Measurements from ENCODE around the gene CTNNBIP1. TPM values are rescaled to one million over a fixed set of nuclear protein-coding genes. Genes with fewer than 3 reads are reported as not detected.

Gene CTNNBIP1
- total and polyA plus RNA-seq, 2 donors (not counting 1 experiment from before 2014, with no cell fraction given), result 6.9 to 8.7 TPM

- no peak overlapping the region for H3K9ac ChIP-seq (ENCODE audit: low read length)
- intact Hi-C loops (cut with micrococcal nuclease), result no loop called here
- ATAC-seq (ENCODE audit: low read depth) (no peak), DNase-seq (no peak)
- H3K27ac Mint-ChIP-seq, result no peak overlapping the region
- H2AFZ ChIP-seq (ENCODE audit: insufficient read depth, low read depth, low read length, poor library complexity, severe bottlenecking), result no peak overlapping the region
- TF ChIP-seq CTCF (IDR thresholded peaks at IDR 0.05), result no peak
- TF ChIP-seq EZH2 (IDR thresholded peaks at IDR 0.05; ENCODE audit: borderline replicate concordance, insufficient read depth, low read depth, low read length, poor library complexity, severe bottlenecking), result no peak
- no peak overlapping the region for H3K27ac ChIP-seq (ENCODE audit: low read length in 2 of 2)
- no peak overlapping the region for H3K4me2 ChIP-seq (replicated peaks; ENCODE audit: low read depth, low read length, poor library complexity, severe bottlenecking)
- no peaks in the 10 kb centered on the region for H3K27me3 ChIP-seq (replicated peaks in 1 of 4; ENCODE audit: control extremely low read depth in 1 of 4, control insufficient read depth in 3 of 4, insufficient read depth in 4 of 4, low read length in 3 of 4)
- H3K9me3 Mint-ChIP-seq (ENCODE audit: insufficient read depth), result no peaks in the 10 kb centered on the region
- H3K9me3 ChIP-seq (ENCODE audit: control extremely low read depth in 1 of 3, control insufficient read depth in 2 of 3, insufficient read depth in 1 of 3, low read length in 2 of 3), result no peaks in the 10 kb centered on the region
- peaks cover 6% of the 10 kb centered on the region for H4K20me1 ChIP-seq (ENCODE audit: control insufficient read depth, insufficient read depth, low read length, poor library complexity, severe bottlenecking)
- peaks cover 12 to 15% of the 10 kb centered on the region in 2 donors for H3K4me1 ChIP-seq (ENCODE audit: control insufficient read depth in 2 of 2, insufficient read depth in 2 of 2, low read length in 2 of 2)
- POLR2A ChIA-PET, result no interaction called here
- H3K27me3 Mint-ChIP-seq, result no peaks in the 10 kb centered on the region
- H3K4me1 Mint-ChIP-seq, result peaks cover 14% of the 10 kb centered on the region
- CTCF ChIA-PET, result no interaction called here
- H3K36me3 ChIP-seq (replicated peaks in 1 of 2; ENCODE audit: control extremely low read depth in 1 of 2, control insufficient read depth in 1 of 2, extremely low read depth in 1 of 2, insufficient read depth in 2 of 2, low read length in 1 of 2), result peaks cover 0 to 2% of the 10 kb centered on the region in 2 experiments
- H3K4me3 Mint-ChIP-seq, result no peak overlapping the region
- peaks cover 6% of the 10 kb centered on the region for H3K79me2 ChIP-seq (ENCODE audit: control insufficient read depth, insufficient read depth, low read length)
- 94% methylated on average over 3 of the region's 4 CpGs for WGBS (ENCODE audit: insufficient coverage)
- H3K4me3 ChIP-seq (ENCODE audit: control extremely low read depth in 1 of 5, extremely low read depth in 1 of 5, insufficient read depth in 1 of 5, low read depth in 2 of 5, low read length in 4 of 5), result no peak overlapping the region
Observed at GRCh38 chr1:9887070-9887469, 23.0 kb downstream of the CTNNBIP1 start.

GRCh38 chr1:9886092-9886742 is 23.9 kb downstream of the CTNNBIP1 start:
- no peaks in the 10 kb centered on the region for H3K9me3 ChIP-seq (ENCODE audit: control extremely low read depth in 1 of 3, control insufficient read depth in 2 of 3, insufficient read depth in 1 of 3, low read length in 2 of 3)
- Mint-ChIP-seq H3K27ac (no peak overlapping the region), H3K4me1 (peaks cover 14% of the 10 kb centered on the region), H3K9me3 (ENCODE audit: insufficient read depth) (no peaks in the 10 kb centered on the region), H3K27me3 (no peaks in the 10 kb centered on the region), H3K4me3 (no peak overlapping the region)
- 97% methylated on average over 16 of the region's 17 CpGs for WGBS (ENCODE audit: insufficient coverage)
- H3K9ac ChIP-seq (ENCODE audit: low read length), result no peak overlapping the region
- ChIA-PET CTCF (no interaction called here), POLR2A (no interaction called here)
- H3K4me1 ChIP-seq (ENCODE audit: control insufficient read depth in 2 of 2, insufficient read depth in 2 of 2, low read length in 2 of 2), result peaks cover 12 to 15% of the 10 kb centered on the region in 2 donors
- no peak for ATAC-seq (ENCODE audit: low read depth)
- no peak for DNase-seq
- peaks cover 6% of the 10 kb centered on the region for H4K20me1 ChIP-seq (ENCODE audit: control insufficient read depth, insufficient read depth, low read length, poor library complexity, severe bottlenecking)
- peaks cover 0 to 2% of the 10 kb centered on the region in 2 experiments for H3K36me3 ChIP-seq (replicated peaks in 1 of 2; ENCODE audit: control extremely low read depth in 1 of 2, control insufficient read depth in 1 of 2, extremely low read depth in 1 of 2, insufficient read depth in 2 of 2, low read length in 1 of 2)
- no peak overlapping the region for H3K27ac ChIP-seq (ENCODE audit: low read length in 2 of 2)
- TF ChIP-seq CTCF (IDR thresholded peaks at IDR 0.05), result no peak
- no peak for TF ChIP-seq EZH2 (IDR thresholded peaks at IDR 0.05; ENCODE audit: borderline replicate concordance, insufficient read depth, low read depth, low read length, poor library complexity, severe bottlenecking)
- intact Hi-C loops (cut with micrococcal nuclease), result no loop called here
- H2AFZ ChIP-seq (ENCODE audit: insufficient read depth, low read depth, low read length, poor library complexity, severe bottlenecking), result no peak overlapping the region
- H3K27me3 ChIP-seq (replicated peaks in 1 of 4; ENCODE audit: control extremely low read depth in 1 of 4, control insufficient read depth in 3 of 4, insufficient read depth in 4 of 4, low read length in 3 of 4), result no peaks in the 10 kb centered on the region
- no peak overlapping the region for H3K4me2 ChIP-seq (replicated peaks; ENCODE audit: low read depth, low read length, poor library complexity, severe bottlenecking)
- no peak overlapping the region for H3K4me3 ChIP-seq (ENCODE audit: control extremely low read depth in 1 of 5, extremely low read depth in 1 of 5, insufficient read depth in 1 of 5, low read depth in 2 of 5, low read length in 4 of 5)
- peaks cover 6% of the 10 kb centered on the region for H3K79me2 ChIP-seq (ENCODE audit: control insufficient read depth, insufficient read depth, low read length)
